AG09309 (cell line): ENCODE results near the gene SYT15B.
"Not testable (repeated sequence)": the region's sequence is repeated elsewhere in the genome, so short reads cannot be mapped to it uniquely, and the experiment has no call there.

Source experiments
- DNase-seq: peaks from one replicate; pipeline ENCODE4 v3.0.0-alpha.2; 2010; ENCODE audit warnings: low read depth
- H3K4me3 ChIP-seq: 2 replicates; pipeline ENCODE4 v1.5.1; 2011; ENCODE audit warnings: mild to moderate bottlenecking, low read depth, low read length, moderate library complexity; ENCODE audit not compliant: control insufficient read depth

SYT15B gene

GRCh38 chr10:47744881-47745280, 18.5 kb downstream of the SYT15B start:
- not testable (repeated sequence) for H3K4me3 ChIP-seq, DNase-seq

DNA sequence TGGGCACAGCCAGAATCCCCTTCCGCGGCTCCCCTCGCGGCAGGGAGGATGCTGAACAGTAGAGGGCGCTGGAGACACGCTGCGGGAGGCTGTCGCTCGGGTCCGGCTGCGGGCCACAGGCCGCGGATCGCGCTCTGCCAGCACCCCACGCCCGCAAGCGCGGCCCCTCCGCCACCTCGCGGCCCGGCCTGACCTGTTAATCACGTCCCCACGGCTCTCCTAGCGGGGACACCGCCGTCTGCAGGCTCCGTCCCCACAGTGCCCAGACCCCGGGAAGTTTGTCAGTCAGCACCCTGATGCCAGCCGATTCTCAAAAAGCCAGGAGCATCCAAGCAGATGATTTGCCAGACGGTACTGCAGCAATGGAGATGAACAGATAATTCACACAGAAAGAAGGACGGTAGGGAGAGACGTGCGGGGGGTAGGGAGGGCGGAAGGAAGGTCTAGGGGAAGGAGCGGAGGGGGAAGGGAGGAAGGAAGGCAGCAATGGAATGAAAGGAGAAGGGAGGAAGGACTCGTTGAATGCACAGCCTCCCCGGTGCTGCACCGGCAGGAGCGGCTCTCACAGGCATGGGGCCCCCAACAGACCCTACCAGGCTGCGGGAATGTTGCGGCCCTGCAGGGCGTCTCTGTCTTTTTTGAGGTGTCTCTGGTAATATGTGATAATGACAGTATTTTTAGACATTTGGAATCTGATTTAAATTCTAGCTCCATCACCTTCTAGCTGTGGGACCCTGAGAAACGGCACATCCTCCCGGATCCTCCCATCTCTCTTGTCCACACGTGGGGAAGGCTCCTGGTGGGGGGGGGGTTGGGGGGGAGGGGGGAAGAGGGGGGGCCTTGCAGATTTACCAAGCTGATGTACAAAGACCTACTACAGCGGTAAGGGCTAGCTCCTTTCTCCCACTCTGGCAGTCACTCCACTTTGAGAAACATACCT, 19.5 kb downstream of the SYT15B start:
- peak overlapping the region; percentile 37 for H3K4me3 ChIP-seq
- not testable (repeated sequence) for DNase-seq

- H3K4me3 ChIP-seq: not testable (repeated sequence)
These were observed 22.5 kb downstream of the SYT15B start for GRCh38 chr10:47740868-47741267.

GRCh38 chr10:47730911-47731310, 32.5 kb downstream of the SYT15B start:
- H3K4me3 ChIP-seq, DNase-seq: not testable (repeated sequence)

More at GRCh38 chr10:47740868-47741267, 22.5 kb downstream of the SYT15B start:
- not testable (repeated sequence) for DNase-seq

DNA sequence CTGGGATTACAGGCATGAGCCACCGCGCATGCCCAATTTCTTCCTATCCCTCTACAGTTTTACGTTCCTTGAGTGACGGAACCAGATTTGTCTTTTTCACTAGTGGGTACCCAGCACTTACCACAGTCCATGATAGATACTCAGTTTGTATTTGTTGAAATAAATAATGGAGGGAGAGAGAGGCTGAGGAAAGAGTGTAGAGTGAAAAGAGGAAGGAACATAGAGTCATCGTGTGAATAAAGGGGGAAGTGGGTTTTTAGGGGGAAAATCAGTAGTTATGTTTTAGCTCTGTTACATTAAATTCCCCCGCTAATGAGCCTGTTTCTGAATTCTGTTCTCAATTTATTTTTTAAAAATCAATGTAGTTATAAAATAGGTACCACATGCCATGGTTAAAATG, 37.7 kb downstream of the SYT15B start:
- not testable (repeated sequence) for H3K4me3 ChIP-seq, DNase-seq

DNA sequence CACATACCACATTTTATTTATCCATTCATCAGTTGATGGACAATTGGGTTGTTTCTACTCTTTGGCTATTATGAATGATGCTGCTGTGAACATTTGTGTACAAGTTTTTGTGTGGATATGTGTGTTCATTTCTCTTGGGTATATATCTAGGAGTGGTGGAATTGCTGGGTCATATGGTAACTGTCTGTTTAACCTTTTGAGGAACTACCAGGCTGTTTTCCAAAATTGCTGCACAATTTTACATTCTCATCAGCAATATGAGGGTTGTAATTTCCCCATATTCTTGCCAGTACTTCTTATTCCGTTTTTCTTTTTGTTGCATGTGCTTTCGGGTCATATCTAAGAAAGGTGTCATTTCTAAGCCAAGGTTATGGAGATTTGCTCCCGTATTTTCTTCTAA, 38.3 kb downstream of the SYT15B start:
- H3K4me3 ChIP-seq, DNase-seq: not testable (repeated sequence)

GRCh38 chr10:47724119-47724518, 39.3 kb downstream of the SYT15B start:
- DNase-seq: not testable (repeated sequence)

DNA sequence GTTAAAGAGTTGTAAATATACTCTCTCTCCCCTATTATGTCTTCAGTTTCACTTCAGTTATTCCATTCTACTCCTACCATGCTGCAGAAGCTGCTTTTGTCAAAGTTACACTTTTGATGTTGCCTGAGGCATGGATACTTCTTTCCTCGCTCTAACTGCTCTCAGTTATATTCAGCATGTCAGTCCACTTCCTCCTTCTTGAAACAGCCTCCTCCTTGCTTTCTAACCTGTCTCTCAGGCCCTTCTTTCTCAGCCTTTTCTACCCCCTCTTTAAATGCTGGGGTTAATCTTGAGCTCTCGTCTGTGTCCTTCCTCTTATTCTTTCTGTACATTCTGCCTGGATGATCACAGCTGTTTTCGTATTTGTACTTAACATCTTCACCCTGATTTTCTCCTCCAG, 40.0 kb downstream of the SYT15B start:
- not testable (repeated sequence) for DNase-seq, H3K4me3 ChIP-seq

More at GRCh38 chr10:47724119-47724518, 39.3 kb downstream of the SYT15B start:
- H3K4me3 ChIP-seq: not testable (repeated sequence)

- not testable (repeated sequence) for H3K4me3 ChIP-seq, DNase-seq
These were observed 46.2 kb downstream of the SYT15B start for GRCh38 chr10:47717011-47717769.
